ENCODE measurements around the gene HAND2. TPM values are rescaled to one million over a fixed set of nuclear protein-coding genes. Genes with fewer than 3 reads are reported as not detected.

The HAND2 gene
- total RNA-seq, 1 experiment from 2014 or later = 0.31 TPM

GRCh38 chr4:173494013-173494970, 35.7 kb downstream of the HAND2 start:
- peaks cover 5% of the 10 kb centered on the region for H3K27me3 ChIP-seq (ENCODE audit: control insufficient read depth, insufficient read depth, low read length)
- intact Hi-C loops (cut with micrococcal nuclease; ENCODE audit: unreplicated experiment) (loop anchor here (2.0 kb wide), 1 partner anchor 73 kb away; no protein-coding TSS in a partner anchor), in situ Hi-C loops (cut with HindIII; ENCODE audit: low pct_unique_long_range_greater_than_20kb, low sequenced_read_pairs) (no loop called here)
- peak; percentile 98 for ATAC-seq
- ChIA-PET CTCF (interaction anchor here (1.1 to 1.2 kb wide), 2 partner anchors 73 to 481 kb away, joined by 9 to 10 read pairs; no protein-coding TSS in a partner anchor), POLR2A (no interaction called here)
- no peaks in the 10 kb centered on the region for H3K36me3 ChIP-seq (ENCODE audit: control insufficient read depth, insufficient read depth, low read length)
- TF ChIP-seq CTCF (IDR thresholded peaks at IDR 0.05) (peak; percentile 83), SIN3A (IDR thresholded peaks at IDR 0.05; ENCODE audit: borderline replicate concordance, insufficient read depth, low read depth, low read length) (no peak), TCF7L2 (IDR thresholded peaks at IDR 0.05; ENCODE audit: low read depth, low read length) (no peak)
- peak; percentile 53 for DNase-seq (ENCODE audit: low read depth, low spot score)
- 0 out of 2 replicates have a peak, but pooled peaks cover 2% of the 10 kb centered on the region for H3K4me1 ChIP-seq (ENCODE audit: control insufficient read depth, insufficient read depth, low read length)
- no peaks in the 10 kb centered on the region for H3K9me3 ChIP-seq (ENCODE audit: control insufficient read depth, insufficient read depth, low read depth, low read length)
- H3K27ac ChIP-seq (ENCODE audit: low read length) = no peak overlapping the region
- BruUV-seq (replicated peaks) = no TSS peak
- H3K4me3 ChIP-seq (ENCODE audit: low read depth in 2 of 2, low read length in 2 of 2) = peak overlapping the region; percentile 44 to 68

GRCh38 chr4:173493041-173493440, 37.0 kb downstream of the HAND2 start:
- H3K27me3 ChIP-seq (ENCODE audit: control insufficient read depth, insufficient read depth, low read length) = peaks cover 5% of the 10 kb centered on the region
- no peak overlapping the region for H3K4me3 ChIP-seq (ENCODE audit: low read depth in 2 of 2, low read length in 2 of 2)
- no peaks in the 10 kb centered on the region for H3K36me3 ChIP-seq (ENCODE audit: control insufficient read depth, insufficient read depth, low read length)
- H3K27ac ChIP-seq (ENCODE audit: low read length) = no peak overlapping the region
- CTCF ChIA-PET = no interaction called here
- H3K9me3 ChIP-seq (ENCODE audit: control insufficient read depth, insufficient read depth, low read depth, low read length) = no peaks in the 10 kb centered on the region
- intact Hi-C loops (cut with micrococcal nuclease; ENCODE audit: unreplicated experiment) = no loop called here
- POLR2A ChIA-PET = no interaction called here
- 0 out of 2 replicates have a peak, but pooled peaks cover 2% of the 10 kb centered on the region for H3K4me1 ChIP-seq (ENCODE audit: control insufficient read depth, insufficient read depth, low read length)
- in situ Hi-C loops (cut with HindIII; ENCODE audit: low pct_unique_long_range_greater_than_20kb, low sequenced_read_pairs) = no loop called here
- BruUV-seq (replicated peaks) = no TSS peak
- TF ChIP-seq SIN3A (IDR thresholded peaks at IDR 0.05; ENCODE audit: borderline replicate concordance, insufficient read depth, low read depth, low read length) (no peak), REST (IDR thresholded peaks at IDR 0.05; ENCODE audit: insufficient read depth in 1 of 2, low read depth in 2 of 2, low read length in 1 of 2) (no peak), CTCF (IDR thresholded peaks at IDR 0.05) (no peak), POLR2AphosphoS5 (IDR thresholded peaks at IDR 0.05; ENCODE audit: low read depth, low read length) (no peak), TCF7L2 (IDR thresholded peaks at IDR 0.05; ENCODE audit: low read depth, low read length) (no peak)
- ATAC-seq (no peak), DNase-seq (ENCODE audit: low read depth, low spot score) (no peak)
